GM12878 (cell line): Measurements from ENCODE around the gene AMBP. TPM values are rescaled to one million over a fixed set of nuclear protein-coding genes. Genes with fewer than 3 reads are reported as not detected.

Experiments
- ATAC-seq: fragments of 200-7000 bp; cut with Tn5 transposase; 3 replicates; pipeline ENCODE4 v1.9.1; 2020; ENCODE audit warnings: mild to moderate bottlenecking, moderate library complexity
- BruUV-seq: library from RNA; stranded (reverse); fragments of 400-500 nt; replicated peaks from 2 replicates; lab custom pipeline; 2021; lab: Mats Ljungman, UMichigan
- CTCF ChIA-PET: fragments of 300-600 bp; sonication (Branson Sonifier 250); formaldehyde crosslinking; extraction: SDS; loops from one replicate; lab custom pipeline; 2021; ENCODE audit warnings: inconsistent platforms; lab: Yijun Ruan, JAX
- POLR2A ChIA-PET: fragments of 350-600 bp; formaldehyde crosslinking; extraction: SDS; loops from one replicate; lab custom pipeline; 2021; ENCODE audit warnings: inconsistent platforms; lab: Charles Lee
- RAD21 ChIA-PET: fragments of 300-600 bp; sonication (Branson Sonifier 250); formaldehyde crosslinking; loops from one replicate; lab custom pipeline; 2023; ENCODE audit warnings: antibody characterized with exemption; ENCODE audit not compliant: unreplicated experiment; lab: Charles Lee
- SMC1A ChIA-PET: fragments of 300-600 bp; sonication (Branson Sonifier 250); formaldehyde crosslinking; loops from one replicate; lab custom pipeline; 2023; ENCODE audit not compliant: unreplicated experiment, uncharacterized antibody; lab: Charles Lee
- DNase-seq: peaks from one replicate; pipeline ENCODE4 v3.0.0-alpha.2; 2011; ENCODE audit warnings: low read depth, low spot score
- FAIRE-seq: peaks from 3 replicates; lab custom pipeline; 2011; peaks lifted over from hg19 to GRCh38; lab: Jason Lieb, UNC
- H2AFZ ChIP-seq: 2 replicates; pipeline ENCODE4 v1.6.0; 2011; ENCODE audit warnings: low read depth, low read length, control low read depth; ENCODE audit not compliant: control insufficient read depth
- H3K27ac ChIP-seq: 2 replicates; pipeline ENCODE4 v1.5.1; 2011; ENCODE audit warnings: control low read depth; ENCODE audit not compliant: control insufficient read depth, insufficient read depth
- H3K27me3 ChIP-seq, 2 experiments: replicated peaks in 1 of 2; 2 replicates each; pipeline versions ENCODE4 v1.6.0 to v1.6.1; 2011; ENCODE audit warnings: low read length in 1 of 2; ENCODE audit not compliant: control insufficient read depth in 2 of 2, insufficient read depth in 2 of 2
- H3K36me3 ChIP-seq, 2 experiments: 2 replicates each; pipeline ENCODE4 v1.5.1; 2011; ENCODE audit warnings: low read length in 1 of 2; ENCODE audit not compliant: control insufficient read depth in 2 of 2, insufficient read depth in 2 of 2
- H3K4me1 ChIP-seq: 2 replicates; pipeline ENCODE4 v1.6.1; 2011; ENCODE audit warnings: mild to moderate bottlenecking, low read length, moderate library complexity, mixed read lengths; ENCODE audit not compliant: control insufficient read depth, insufficient read depth
- H3K4me2 ChIP-seq: 2 replicates; pipeline ENCODE4 v1.6.0; 2011; ENCODE audit warnings: control low read depth; ENCODE audit not compliant: control insufficient read depth, insufficient read depth
- H3K4me3 ChIP-seq: fragments of 200-600 bp; sonication (generic); 2 replicates; pipeline ENCODE4 v1.5.1; 2016
- H3K79me2 ChIP-seq: 2 replicates; pipeline ENCODE4 v1.6.0; 2011; ENCODE audit warnings: low read length; ENCODE audit not compliant: control insufficient read depth, insufficient read depth
- H3K9ac ChIP-seq: 2 replicates; pipeline ENCODE4 v1.8.0; 2011; ENCODE audit warnings: low read length, control low read depth, mixed read lengths; ENCODE audit not compliant: control insufficient read depth, insufficient read depth
- H3K9me3 ChIP-seq: replicated peaks from 3 replicates; pipeline ENCODE4 v1.5.1; 2011; ENCODE audit warnings: mild to moderate bottlenecking, low read length; ENCODE audit not compliant: control insufficient read depth, insufficient read depth
- H4K20me1 ChIP-seq: 2 replicates; pipeline ENCODE4 v1.6.0; 2011; ENCODE audit not compliant: control insufficient read depth, insufficient read depth
- ATF7 ChIP-seq: fragments of 450-650 bp; IDR thresholded peaks from 2 replicates; pipeline ENCODE4 v1.6.1; 2016; ENCODE audit warnings: low read depth, mild to moderate bottlenecking
- CBFB ChIP-seq: IDR thresholded peaks from 2 replicates; pipeline ENCODE4 v1.6.1; 2016; ENCODE audit warnings: antibody characterized with exemption, low read depth
- EGR1 ChIP-seq, 2 experiments: IDR thresholded peaks; 1 replicate in 1 of 2; 2 replicates in 1 of 2; pipeline ENCODE4 v1.6.1; 2011 to 2012; ENCODE audit warnings: low read depth in 2 of 2, low read length in 2 of 2, borderline replicate concordance in 1 of 2, mild to moderate bottlenecking in 1 of 2, moderate library complexity in 1 of 2
- IKZF2 ChIP-seq, 2 experiments: fragments of 450-650 bp; IDR thresholded peaks; 2 replicates each; pipeline ENCODE4 v1.6.1; 2017; ENCODE audit warnings: mild to moderate bottlenecking in 2 of 2, moderate library complexity in 2 of 2
- RAD51 ChIP-seq: fragments of 450-650 bp; IDR thresholded peaks from 2 replicates; pipeline ENCODE4 v1.6.1; 2016; ENCODE audit warnings: moderate library complexity, mild to moderate bottlenecking, inconsistent platforms
- RFX5 ChIP-seq: IDR thresholded peaks from 2 replicates; pipeline ENCODE4 v1.6.1; 2011; ENCODE audit warnings: low read depth, low read length, improper control_type of control experiment
- ZNF274 ChIP-seq: IDR thresholded peaks from one replicate; pipeline ENCODE4 v1.8.0; 2011; ENCODE audit not compliant: insufficient read length, insufficient read depth
- WGBS: methylation state at CpG from one replicate; pipeline ENCODE4 v1.1.6; 2016; ENCODE audit warnings: low lambda C conversion rate; ENCODE audit not compliant: insufficient replicate concordance, insufficient coverage; ENCODE audit errors: missing lambda C conversion rate; 5-methylcytosine and 5-hydroxymethylcytosine counted together
- in situ Hi-C: fragments of 300-500 bp; cut with MboI; formaldehyde crosslinking; loops from 9 replicates; pipeline ENCODE4 v1.14.3; 2018; ENCODE audit warnings: mixed read lengths
- intact Hi-C: fragments of 100-400 bp; cut with micrococcal nuclease; formaldehyde crosslinking; loops from one replicate; pipeline ENCODE4 v1.14.2; 2022; ENCODE audit not compliant: unreplicated experiment
- polyA plus RNA-seq, 11 experiments: library from polyadenylated mRNA; depleted of rRNA in 4 of 11; unstranded in 6 of 11; stranded (reverse) in 5 of 11; fragments of >200 nt; fragmentation: Nextera tagmentation in 4 of 11; fragmentation: Illumina TruSeq in 1 of 11; extraction: Ambion mirVana in 4 of 11; extraction: Trizol in 1 of 11; gene quantifications; 1 replicate in 1 of 11; 2 replicates in 10 of 11; pipeline versions ENCODE4 v1.2.1 to v1.2.3, GENCODE V29; 2011 to 2016; ENCODE audit warnings: inconsistent platforms in 2 of 11, missing spikeins in 2 of 11, low read depth in 1 of 11
- total RNA-seq, 4 experiments: library from RNA; depleted of rRNA in 3 of 4; stranded (reverse); fragments of >200 nt in 3 of 4; fragmentation: Illumina TruSeq in 1 of 4; extraction: Trizol in 1 of 4; gene quantifications; 2 replicates each; pipeline versions ENCODE4 v1.2.1 to v1.2.3, GENCODE V29; 2013 to 2021
- TF ChIP-seq, protein P1 (sequence below): IDR thresholded peaks from 2 replicates; pipeline ENCODE4 v1.6.1; 2012; ENCODE audit warnings: low read depth, low read length, improper control_type of control experiment
- TF ChIP-seq, protein P2 (sequence below): fragments of 450-650 bp; IDR thresholded peaks from 2 replicates; pipeline ENCODE4 v1.6.1; 2016; ENCODE audit warnings: mild to moderate bottlenecking
- TF ChIP-seq, protein P3 (sequence below): fragments of 450-650 bp; IDR thresholded peaks from 2 replicates; pipeline ENCODE4 v1.6.1; 2017; ENCODE audit warnings: mild to moderate bottlenecking, moderate library complexity
- TF ChIP-seq, protein P4 (sequence below): fragments of 450-650 bp; formaldehyde crosslinking; IDR thresholded peaks from 2 replicates; pipeline ENCODE4 v1.5.0; 2022; ENCODE audit warnings: mild to moderate bottlenecking, missing genetic modification characterization

The AMBP gene
- total and polyA plus RNA-seq, 10 of the 15 experiments (the other 5 are each of a cell fraction or from before 2014, with no cell fraction given) = 0.11 to 2.3 (median 0.18) TPM; not detected in 7

DNA sequence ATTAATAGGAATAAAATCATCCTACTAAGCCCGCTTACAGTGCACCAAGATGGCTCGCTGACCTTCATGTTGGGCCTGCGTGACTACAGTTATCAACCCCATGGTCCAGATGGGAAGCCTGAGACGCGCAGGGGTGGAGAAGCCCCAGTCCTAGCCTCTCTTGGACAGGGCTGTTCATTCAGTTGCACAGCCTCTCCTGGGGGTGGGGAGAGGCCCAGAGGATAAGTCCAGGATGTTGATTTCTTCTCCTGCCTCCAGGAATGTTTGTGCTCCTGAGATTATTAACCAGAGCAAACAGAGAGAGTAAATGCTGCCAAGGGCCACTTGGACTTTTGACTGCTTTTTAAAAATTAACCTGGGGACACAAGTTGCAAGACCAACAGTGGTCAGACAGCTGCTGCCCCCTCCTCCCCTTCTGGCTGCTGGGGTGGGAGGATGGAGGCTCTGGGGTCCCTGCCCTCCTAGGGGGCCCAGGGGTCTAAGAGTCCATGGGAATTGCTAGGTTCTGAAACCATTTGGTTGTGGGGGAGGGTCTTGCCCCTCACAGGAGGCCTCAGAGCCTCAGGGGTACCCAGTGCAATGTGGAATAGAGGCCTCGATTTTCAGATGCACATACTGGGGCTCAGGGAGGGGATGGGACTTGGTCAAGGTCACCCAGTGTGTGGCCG, 2.8 kb upstream of the AMBP start (continued):
- TF ChIP-seq, protein P1, sequence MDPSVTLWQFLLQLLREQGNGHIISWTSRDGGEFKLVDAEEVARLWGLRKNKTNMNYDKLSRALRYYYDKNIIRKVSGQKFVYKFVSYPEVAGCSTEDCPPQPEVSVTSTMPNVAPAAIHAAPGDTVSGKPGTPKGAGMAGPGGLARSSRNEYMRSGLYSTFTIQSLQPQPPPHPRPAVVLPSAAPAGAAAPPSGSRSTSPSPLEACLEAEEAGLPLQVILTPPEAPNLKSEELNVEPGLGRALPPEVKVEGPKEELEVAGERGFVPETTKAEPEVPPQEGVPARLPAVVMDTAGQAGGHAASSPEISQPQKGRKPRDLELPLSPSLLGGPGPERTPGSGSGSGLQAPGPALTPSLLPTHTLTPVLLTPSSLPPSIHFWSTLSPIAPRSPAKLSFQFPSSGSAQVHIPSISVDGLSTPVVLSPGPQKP = no peak
- TF ChIP-seq, protein P2, sequence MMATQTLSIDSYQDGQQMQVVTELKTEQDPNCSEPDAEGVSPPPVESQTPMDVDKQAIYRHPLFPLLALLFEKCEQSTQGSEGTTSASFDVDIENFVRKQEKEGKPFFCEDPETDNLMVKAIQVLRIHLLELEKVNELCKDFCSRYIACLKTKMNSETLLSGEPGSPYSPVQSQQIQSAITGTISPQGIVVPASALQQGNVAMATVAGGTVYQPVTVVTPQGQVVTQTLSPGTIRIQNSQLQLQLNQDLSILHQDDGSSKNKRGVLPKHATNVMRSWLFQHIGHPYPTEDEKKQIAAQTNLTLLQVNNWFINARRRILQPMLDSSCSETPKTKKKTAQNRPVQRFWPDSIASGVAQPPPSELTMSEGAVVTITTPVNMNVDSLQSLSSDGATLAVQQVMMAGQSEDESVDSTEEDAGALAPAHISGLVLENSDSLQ = no peak

DNA sequence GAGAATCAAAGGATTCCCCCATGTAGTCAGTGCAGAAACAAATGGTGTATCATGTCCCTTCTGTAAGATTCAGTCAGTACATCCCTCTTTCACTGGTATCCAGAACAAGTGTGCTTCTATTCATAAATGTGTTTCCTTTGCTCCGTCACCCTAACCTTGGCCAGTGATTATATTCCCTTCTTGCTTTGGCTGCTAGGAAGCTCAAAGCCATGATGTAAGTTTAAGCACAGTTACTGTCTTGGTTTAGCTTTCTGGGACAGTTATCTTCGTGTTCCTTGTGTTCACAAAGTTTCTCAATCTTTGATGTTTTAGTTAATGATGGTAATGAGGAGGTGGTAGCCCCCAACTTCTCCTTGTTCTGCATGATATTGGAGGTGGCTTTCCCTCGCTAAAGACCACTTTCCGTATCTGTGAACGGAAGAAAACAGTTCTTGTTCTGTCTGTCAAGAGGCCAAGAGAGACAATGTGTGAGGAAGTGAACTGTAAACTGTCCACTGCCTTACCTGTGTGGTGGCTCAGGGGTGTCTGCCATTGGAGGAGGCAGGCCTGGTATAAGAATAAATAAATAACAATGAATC, 2.2 kb upstream of the AMBP start:
- Histone ChIP-seq H3K79me2 (no peaks in the 10 kb centered on the region), H3K36me3 (no peaks in the 10 kb centered on the region), H3K4me2 (no peak overlapping the region), H3K9me3 (no peaks in the 10 kb centered on the region), H2AFZ (no peak overlapping the region), H4K20me1 (no peaks in the 10 kb centered on the region), H3K4me1 (no peaks in the 10 kb centered on the region), H3K27ac (no peak overlapping the region), H3K4me3 (no peak overlapping the region), H3K27me3 (peaks cover 0 to 1% of the 10 kb centered on the region in 2 experiments; a peak in 3 of 4 replicates), H3K9ac (no peak overlapping the region)
- no TSS peak for BruUV-seq
- intact Hi-C loops = no loop called here
- RAD21 ChIA-PET = no interaction called here
- 8% methylated on average over 5 of the region's 5 CpGs for WGBS
- no peak for ATAC-seq
- no peak for DNase-seq
- SMC1A ChIA-PET = no interaction called here
- POLR2A ChIA-PET = no interaction called here
- CTCF ChIA-PET = interaction anchor here (4.3 kb wide), 1 partner anchor 213 kb away, joined by 61 read pairs; no protein-coding TSS in a partner anchor
- no peak for FAIRE-seq
- in situ Hi-C loops = loop anchor here (25.0 kb wide), 1 partner anchor 207 kb away; no protein-coding TSS in a partner anchor
- TF ChIP-seq EGR1 (IDR thresholded peaks at IDR 0.05; ENCODE audit: borderline replicate concordance in 1 of 2, low read depth in 2 of 2, low read length in 2 of 2) (no peak), ZNF274 (no peak), ATF7 (no peak), RFX5 (no peak), CBFB (no peak), IKZF2 (IDR thresholded peaks at IDR 0.05) (no peak), RAD51 (no peak)
- TF ChIP-seq, protein P3, sequence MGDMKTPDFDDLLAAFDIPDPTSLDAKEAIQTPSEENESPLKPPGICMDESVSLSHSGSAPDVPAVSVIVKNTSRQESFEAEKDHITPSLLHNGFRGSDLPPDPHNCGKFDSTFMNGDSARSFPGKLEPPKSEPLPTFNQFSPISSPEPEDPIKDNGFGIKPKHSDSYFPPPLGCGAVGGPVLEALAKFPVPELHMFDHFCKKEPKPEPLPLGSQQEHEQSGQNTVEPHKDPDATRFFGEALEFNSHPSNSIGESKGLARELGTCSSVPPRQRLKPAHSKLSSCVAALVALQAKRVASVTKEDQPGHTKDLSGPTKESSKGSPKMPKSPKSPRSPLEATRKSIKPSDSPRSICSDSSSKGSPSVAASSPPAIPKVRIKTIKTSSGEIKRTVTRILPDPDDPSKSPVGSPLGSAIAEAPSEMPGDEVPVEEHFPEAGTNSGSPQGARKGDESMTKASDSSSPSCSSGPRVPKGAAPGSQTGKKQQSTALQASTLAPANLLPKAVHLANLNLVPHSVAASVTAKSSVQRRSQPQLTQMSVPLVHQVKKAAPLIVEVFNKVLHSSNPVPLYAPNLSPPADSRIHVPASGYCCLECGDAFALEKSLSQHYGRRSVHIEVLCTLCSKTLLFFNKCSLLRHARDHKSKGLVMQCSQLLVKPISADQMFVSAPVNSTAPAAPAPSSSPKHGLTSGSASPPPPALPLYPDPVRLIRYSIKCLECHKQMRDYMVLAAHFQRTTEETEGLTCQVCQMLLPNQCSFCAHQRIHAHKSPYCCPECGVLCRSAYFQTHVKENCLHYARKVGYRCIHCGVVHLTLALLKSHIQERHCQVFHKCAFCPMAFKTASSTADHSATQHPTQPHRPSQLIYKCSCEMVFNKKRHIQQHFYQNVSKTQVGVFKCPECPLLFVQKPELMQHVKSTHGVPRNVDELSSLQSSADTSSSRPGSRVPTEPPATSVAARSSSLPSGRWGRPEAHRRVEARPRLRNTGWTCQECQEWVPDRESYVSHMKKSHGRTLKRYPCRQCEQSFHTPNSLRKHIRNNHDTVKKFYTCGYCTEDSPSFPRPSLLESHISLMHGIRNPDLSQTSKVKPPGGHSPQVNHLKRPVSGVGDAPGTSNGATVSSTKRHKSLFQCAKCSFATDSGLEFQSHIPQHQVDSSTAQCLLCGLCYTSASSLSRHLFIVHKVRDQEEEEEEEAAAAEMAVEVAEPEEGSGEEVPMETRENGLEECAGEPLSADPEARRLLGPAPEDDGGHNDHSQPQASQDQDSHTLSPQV = no peak
- TF ChIP-seq, protein P4, sequence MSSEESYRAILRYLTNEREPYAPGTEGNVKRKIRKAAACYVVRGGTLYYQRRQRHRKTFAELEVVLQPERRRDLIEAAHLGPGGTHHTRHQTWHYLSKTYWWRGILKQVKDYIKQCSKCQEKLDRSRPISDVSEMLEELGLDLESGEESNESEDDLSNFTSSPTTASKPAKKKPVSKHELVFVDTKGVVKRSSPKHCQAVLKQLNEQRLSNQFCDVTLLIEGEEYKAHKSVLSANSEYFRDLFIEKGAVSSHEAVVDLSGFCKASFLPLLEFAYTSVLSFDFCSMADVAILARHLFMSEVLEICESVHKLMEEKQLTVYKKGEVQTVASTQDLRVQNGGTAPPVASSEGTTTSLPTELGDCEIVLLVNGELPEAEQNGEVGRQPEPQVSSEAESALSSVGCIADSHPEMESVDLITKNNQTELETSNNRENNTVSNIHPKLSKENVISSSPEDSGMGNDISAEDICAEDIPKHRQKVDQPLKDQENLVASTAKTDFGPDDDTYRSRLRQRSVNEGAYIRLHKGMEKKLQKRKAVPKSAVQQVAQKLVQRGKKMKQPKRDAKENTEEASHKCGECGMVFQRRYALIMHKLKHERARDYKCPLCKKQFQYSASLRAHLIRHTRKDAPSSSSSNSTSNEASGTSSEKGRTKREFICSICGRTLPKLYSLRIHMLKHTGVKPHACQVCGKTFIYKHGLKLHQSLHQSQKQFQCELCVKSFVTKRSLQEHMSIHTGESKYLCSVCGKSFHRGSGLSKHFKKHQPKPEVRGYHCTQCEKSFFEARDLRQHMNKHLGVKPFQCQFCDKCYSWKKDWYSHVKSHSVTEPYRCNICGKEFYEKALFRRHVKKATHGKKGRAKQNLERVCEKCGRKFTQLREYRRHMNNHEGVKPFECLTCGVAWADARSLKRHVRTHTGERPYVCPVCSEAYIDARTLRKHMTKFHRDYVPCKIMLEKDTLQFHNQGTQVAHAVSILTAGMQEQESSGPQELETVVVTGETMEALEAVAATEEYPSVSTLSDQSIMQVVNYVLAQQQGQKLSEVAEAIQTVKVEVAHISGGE (CRISPR knock-in tag) = no peak
